VCaP (cell line): Measurements from ENCODE around the gene HSPE1.

ENCODE experiments used
- H3K27ac ChIP-seq: fragments of 450-650 bp; 2 replicates; pipeline ENCODE4 v1.5.1; 2017
- TF ChIP-seq, protein P1 (sequence below): fragments of 450-650 bp; conservative IDR thresholded peaks from 2 replicates; pipeline ENCODE4 v1.5.1; 2017; ENCODE audit warnings: mild to moderate bottlenecking, moderate library complexity

The HSPE1 gene

GRCh38 chr2:197499594-197500502 is at the start of gene HSPE1, which contains the start of gene HSPD1:
HSPE1 (plus strand) TSS chr2:197500379; CDS start chr2:197500437, 58 bp downstream.
HSPD1 (minus strand) TSS chr2:197499840; CDS start chr2:197498848, 992 bp downstream.
- H3K27ac ChIP-seq: peak within 1 kb of the TSS; percentile 95
- TF ChIP-seq, protein P1, sequence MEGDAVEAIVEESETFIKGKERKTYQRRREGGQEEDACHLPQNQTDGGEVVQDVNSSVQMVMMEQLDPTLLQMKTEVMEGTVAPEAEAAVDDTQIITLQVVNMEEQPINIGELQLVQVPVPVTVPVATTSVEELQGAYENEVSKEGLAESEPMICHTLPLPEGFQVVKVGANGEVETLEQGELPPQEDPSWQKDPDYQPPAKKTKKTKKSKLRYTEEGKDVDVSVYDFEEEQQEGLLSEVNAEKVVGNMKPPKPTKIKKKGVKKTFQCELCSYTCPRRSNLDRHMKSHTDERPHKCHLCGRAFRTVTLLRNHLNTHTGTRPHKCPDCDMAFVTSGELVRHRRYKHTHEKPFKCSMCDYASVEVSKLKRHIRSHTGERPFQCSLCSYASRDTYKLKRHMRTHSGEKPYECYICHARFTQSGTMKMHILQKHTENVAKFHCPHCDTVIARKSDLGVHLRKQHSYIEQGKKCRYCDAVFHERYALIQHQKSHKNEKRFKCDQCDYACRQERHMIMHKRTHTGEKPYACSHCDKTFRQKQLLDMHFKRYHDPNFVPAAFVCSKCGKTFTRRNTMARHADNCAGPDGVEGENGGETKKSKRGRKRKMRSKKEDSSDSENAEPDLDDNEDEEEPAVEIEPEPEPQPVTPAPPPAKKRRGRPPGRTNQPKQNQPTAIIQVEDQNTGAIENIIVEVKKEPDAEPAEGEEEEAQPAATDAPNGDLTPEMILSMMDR: no peak

DNA sequence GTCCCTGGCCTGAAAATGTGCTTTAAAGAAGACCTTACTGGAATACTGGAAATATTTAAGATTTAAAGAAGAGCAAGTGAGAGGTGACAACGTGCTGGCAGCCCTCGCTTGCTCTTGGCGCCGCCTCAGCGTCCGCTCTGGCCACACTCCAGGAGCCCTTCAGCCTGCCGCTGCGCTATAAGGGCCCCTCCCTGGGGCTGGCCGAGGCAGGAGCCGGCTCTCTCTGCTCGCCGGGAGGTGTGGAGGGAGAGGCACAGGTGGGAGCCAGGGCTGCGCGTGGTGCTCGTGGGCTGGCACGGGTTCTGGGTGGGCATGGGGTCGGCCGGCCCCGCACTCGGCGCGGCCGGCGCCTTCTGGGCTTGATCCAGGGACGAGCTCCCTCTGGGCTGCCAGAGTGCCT is 49.7 kb upstream of the HSPE1 start:
- TF ChIP-seq, protein P1: no peak
- peak overlapping the region; percentile 48; the same call in 1 of the 2 replicates for H3K27ac ChIP-seq

- H3K27ac ChIP-seq: peak overlapping the region; percentile 48; the same call in 1 of the 2 replicates
Measured at GRCh38 chr2:197450935-197451358, 49.2 kb upstream of the HSPE1 start.

GRCh38 chr2:197452754-197453122 is 47.4 kb upstream of the HSPE1 start:
- TF ChIP-seq, protein P1: no peak
- H3K27ac ChIP-seq: peak overlapping the region; percentile 88

DNA sequence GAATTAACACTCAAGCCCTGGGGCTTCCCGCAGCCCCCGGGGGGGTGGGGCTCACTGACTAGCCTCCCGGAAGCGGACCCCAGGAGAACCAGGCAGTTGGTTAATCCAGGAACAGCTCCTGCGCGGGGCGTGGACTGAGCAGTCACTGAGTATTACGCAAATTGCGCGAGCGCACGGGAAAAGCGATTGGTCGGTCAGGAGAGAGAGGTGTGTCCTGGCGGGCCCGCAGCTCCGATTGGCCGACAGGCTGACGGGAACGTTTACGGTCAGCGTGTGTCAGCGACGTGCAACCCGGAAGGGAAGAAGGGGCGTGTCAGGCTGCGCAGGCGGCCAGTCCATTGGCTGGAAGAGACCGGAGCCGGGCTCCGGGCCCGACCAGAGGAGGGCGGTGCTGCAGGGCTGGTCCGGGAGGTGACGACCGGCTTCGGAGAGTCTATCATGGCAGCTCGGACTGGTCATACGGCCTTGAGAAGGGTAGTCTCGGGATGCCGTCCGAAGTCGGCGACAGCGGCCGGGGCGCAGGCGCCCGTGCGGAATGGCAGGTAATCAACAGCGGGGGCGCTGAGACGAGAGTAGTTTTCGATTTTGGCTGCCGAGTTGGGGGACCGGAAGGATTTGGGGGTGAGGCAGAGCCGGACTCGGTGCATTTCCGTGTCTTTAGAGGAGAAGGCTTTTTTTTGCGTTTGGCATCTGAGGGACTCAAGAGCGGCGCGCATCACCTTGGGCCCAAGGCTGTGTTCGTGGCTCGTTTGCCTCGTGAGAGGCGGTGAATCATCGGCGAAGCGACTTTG is 46.9 kb upstream of the HSPE1 start, which contains the start of gene COQ10B:
COQ10B (plus strand) TSS at position 430 of the 791 bp plus-strand sequence; CDS start at position 439, 9 bp downstream.
- peak within 1 kb of the TSS; percentile 88 for H3K27ac ChIP-seq
- TF ChIP-seq, protein P1: peak; percentile 25

GRCh38 chr2:197453914-197454398 is 46.2 kb upstream of the HSPE1 start:
- peak overlapping the region; percentile 88 for H3K27ac ChIP-seq

DNA sequence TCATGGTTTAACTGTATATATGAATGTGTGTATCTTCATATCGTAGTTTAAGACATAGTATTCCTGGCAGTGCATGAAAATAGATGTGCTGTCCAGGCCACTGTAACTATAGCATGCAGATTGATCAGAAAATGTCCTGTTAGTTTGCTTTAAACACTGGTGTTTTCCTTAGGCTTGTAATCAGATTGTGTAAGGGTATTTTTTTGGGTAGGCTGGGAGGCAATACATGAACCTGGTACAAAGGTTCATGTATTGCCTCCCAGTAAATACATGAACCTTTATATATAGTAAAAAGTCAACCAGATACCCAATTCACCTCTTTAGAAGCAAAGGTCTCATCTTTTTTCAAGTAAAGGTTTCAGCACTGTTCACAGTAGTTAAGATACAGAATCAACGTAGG is 45.3 kb upstream of the HSPE1 start:
- H3K27ac ChIP-seq: peak overlapping the region; percentile 88
- TF ChIP-seq, protein P1: no peak

More at GRCh38 chr2:197453914-197454398, 46.2 kb upstream of the HSPE1 start:
- TF ChIP-seq, protein P1: no peak
